Activated CD8-positive, alpha-beta memory T cell treated with anti-CD3 and anti-CD28 coated beads, Interleukin-2, amount 50 U/mL, for 24 hours (primary cell): ENCODE measurements around the gene SCGB3A1.

Source experiments
- DNase-seq: peaks from one replicate; pipeline ENCODE4 v3.0.0-alpha.2; 2020; ENCODE audit errors: extremely low read depth

Gene SCGB3A1, protein sequence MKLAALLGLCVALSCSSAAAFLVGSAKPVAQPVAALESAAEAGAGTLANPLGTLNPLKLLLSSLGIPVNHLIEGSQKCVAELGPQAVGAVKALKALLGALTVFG

DNA sequence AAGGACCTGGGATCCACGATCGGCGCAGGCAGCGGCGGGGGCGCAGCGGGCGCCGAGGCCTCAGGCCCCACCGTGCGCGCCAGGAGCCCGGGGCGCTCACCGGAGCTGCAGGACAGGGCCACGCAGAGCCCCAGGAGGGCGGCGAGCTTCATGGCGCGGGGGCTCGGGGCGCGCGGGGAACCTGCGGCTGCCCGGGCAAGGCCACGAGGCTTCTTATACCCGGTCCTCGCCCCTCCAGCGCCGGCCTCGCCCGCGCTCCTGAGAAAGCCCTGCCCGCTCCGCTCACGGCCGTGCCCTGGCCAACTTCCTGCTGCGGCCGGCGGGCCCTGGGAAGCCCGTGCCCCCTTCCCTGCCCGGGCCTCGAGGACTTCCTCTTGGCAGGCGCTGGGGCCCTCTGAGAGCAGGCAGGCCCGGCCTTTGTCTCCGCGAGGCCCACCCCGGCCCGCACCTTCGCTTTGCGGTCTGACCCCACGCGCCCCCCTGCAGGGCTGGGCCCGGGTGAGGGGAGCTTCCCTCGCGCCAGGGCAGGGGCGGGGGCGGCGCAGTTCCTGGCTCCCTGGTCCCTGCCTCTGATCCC, at the start of gene SCGB3A1:
TSS of gene SCGB3A1 (minus strand) at position 189 of the 577 bp plus-strand sequence. CDS start at position 152, 37 bp downstream.
- DNase-seq = no peak

DNA sequence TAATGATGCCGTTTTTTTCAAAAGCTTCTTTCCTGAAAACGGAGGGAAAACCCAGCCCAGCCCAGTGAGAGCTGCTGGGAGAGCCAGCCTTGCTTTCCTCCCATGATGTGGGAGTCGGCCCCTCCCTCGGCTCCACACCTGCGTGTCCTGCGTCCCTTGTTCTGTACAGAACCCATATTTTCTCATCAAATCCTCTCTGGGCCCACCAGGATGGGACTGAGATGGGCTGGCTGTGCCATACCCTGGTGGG, 49.2 kb upstream of the SCGB3A1 start:
- DNase-seq = no peak

DNA sequence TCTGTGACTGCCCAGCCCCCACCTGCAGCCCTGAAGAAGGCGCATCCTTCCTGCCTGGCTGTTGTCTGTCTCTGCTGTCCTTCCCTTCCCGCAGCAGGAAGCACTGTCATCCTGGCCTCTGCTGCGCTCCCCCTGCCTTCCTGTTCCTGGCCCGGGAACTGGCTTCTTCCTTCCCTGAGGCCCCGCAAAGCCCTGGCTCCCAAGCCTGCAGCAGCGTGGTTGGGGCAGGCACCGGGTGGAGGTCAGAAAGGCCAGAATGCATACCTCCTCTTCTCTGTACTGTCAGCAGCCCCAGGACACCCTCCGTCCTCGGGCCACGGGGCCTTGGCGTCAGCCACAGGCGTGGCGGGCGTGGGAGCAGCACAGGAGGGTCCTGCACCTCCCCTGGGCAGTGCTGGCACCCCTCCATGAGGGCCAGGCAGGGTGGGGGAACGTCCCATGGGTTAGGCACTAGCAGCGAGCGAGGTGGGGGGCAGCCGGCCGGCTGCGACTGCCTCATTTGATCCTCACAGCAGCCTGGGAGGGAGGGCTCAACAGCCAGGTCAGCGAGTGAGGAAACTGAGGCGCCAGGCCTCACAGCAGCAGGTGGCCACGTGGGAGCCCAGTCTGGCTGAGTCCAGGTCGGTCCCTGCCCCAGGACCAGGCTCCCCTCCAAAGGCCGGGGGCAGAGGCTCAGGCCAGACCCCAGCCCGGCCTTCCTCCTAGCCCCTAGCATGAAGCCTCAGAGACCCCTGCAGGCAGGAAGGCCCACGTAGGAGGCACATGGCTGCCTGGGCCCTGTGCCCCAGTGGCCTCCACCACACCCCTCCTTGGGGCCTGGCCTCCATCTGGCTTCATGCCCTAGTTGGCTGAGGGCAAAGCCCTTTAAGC, 48.7 kb upstream of the SCGB3A1 start:
- DNase-seq = no peak

DNA sequence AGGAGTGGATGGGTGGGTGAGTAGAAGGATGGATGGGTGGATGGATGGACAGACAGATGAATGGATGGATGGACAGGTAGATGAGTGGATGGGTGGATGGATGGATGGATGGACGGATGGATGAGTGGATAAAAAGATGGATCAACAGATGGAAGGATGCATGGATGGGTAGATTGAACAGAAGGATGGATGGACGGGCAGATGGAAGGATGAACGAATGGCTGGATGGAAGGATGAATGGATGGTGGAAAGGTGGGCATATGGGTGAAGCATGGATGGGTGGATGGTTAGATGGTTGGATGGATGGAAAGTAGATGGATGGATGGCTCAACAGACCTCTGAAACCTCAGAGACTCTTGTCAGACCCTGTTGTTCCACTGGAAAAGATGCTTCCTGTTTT, 48.0 kb upstream of the SCGB3A1 start:
- no peak for DNase-seq

DNA sequence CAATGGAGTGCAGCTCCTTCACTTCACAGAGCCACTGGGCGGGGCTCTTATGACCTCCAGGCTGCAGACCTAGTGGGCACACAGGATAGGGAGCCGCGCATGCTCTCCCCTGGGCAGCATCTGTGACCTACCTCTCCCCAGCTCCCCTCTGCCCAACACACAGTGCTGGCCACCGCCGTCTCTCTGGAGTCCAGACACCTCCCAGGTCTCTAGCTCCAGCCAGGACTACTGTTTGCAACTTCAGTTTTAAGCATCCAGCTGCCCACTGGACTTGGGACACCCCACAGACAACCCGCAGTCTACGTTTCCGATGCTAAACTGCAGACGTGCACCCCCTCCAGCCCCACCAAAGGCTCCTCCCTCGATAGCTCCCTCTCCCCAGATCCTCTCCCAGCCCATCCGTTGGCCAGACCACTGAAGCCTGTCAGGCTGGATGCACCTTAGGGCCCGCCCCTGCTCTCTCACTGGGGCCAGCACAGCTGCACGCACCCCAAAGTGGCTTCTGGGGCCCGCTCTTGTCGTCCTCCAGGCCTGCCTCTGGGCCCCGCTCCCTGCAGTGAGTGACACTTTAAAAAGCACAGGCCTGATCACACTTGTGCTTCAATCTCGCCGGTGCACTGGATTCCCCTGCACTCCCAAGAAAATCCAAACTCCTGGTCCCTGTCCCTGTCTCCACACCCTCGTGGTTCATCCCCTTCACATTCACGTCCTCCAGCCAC, 46.8 kb upstream of the SCGB3A1 start:
- DNase-seq = no peak

DNA sequence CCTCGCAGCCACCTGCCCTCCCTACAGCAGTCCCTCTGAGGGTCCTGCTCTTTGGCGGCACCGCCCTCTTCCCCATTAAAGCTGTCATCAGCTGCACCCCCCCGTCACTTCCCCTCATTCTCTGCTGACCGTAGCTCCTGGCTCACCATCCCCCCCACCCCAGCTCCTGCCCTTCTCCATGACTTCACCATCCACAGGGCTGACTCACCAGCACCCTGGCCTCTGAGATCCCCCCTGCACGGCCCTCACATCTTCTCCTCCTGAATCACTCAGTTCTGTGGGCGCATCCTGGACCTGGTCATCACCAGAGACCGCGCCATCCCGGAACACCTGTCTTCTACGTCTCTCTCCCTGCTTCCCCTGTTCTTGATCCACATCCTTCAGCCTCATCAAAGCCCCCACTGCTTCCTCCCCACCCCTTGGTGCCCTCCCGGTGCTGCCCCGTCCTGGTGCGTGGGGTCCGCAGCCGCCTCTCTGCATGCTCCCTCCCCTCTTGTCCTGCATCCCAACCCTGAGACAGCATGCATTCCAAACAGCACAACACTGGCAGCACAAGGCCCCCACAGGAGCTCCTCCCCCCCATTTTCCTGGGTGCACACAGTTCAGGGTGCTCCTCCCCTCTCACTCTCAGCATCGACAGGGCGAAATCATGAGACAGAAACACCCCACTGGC, 45.2 kb upstream of the SCGB3A1 start:
- DNase-seq = no peak

DNA sequence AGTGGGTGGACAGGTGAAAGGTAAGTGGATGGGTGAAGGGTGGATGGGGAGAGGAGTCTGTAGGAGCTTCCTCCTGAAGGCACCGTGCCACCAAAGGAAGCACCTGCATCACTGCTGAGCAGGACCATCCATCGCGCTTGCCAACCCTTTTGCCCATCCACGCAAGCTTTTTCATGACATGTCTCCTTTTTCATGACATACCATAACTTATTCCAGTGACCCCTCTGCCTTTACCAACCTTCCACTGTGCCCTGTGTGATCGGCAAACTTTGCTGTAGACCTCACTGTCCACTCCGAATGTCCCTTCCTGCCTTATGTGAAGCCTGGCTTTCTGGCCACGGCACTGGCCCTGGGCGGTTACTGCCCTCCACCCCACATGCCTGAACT, 44.7 kb upstream of the SCGB3A1 start:
- DNase-seq = no peak

DNA sequence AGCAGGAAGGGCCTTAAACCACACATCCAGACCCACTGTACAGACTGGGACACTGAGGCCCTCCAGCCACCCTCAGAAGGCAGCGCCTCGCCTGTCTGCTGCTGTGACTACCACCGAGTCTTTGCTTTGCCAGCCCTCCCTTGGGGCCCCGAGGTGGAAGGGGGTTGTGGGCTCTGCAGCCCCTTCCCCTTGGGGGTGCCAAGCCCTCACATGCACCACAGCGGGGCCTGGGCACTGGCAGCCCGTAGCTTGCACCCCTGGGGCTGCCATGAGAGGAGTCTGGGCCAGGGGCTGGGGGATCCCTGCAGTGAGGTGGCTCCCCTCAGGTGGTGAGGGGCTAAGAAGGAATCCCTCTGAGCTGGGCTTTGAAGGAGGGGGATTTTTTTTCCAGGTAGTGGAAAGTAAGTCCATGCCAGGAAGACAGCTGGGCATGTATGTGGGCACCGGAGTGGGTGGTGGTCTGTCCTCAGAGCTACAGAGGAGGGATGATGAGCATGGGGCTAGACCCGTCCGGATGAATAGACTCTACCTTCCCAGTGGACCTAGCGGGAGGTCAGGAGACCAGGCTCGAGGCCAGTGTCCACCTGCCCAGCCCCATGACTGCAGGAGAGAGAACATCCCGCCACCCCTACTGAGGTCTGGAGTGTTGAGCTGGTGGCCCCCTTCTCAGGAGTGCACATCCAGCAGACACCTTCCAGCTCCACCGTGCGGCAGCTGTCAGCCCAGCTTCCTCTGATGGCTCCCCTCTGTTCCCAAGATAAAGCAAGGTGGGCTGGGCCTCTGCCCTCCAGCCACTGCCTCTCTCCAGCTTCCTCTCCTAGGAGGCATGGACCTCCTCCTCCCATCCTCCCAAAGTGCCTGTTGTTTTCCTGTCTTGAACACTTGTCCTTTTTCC, 42.2 kb upstream of the SCGB3A1 start:
- DNase-seq = no peak

DNA sequence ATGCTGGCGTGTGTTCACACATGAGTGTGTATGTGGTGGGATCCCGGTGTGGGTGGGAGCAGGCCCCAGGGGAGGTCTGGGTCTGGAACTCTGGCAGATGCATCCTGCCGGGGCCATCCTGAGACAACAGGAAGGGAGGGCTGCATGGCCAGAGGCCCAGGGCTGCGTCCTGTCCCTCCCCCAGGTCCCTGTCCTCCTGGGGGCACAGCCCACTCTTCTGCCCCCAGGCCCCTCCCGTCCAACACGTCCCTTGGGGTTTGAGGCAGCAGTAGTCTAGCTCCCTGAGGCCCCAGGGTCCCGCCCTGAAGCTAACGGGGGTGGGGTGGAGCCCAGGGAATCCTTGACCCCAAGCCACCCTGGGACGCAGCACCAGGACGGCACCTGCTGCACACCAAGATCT, 41.5 kb upstream of the SCGB3A1 start:
- no peak for DNase-seq

DNA sequence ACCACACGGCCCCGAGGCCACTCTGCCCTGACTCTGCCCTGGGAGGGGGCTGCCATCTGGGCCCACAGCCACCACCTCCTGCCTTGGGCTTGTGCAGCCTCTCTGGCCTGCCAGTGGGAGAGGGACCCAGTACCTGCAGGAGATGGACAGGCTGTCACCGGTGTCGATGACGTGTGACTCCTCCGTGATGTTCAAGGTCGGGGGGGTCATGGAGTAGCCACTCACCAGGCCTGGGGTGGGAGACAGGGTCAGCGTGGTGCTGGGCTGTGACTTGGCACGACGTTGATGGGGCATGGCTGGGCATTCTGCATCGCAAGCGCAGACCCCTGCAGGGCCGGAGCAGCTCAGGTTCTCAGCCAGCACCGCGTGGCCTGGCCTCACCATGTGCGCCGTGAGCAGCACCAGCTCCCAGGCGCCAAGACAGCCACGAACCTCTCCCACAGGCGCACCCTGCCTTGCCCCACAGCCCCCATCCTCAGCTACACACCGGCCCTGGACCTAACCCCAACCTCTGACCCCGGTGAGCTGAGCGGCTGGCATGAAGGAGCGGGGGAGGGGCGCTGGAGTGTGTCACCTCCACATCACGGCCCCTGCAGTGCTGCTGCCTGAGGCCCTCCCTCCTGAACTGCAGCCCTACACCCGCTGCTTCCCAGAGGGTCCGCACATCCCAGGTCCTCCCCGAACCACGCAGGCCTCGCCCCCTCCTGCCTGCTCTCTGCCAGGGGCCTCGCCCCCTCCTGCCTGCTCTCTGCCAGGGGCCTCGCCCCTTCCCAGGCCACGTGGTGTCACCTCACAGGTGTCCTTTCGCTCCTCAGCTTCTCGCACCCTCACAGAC, 40.5 kb upstream of the SCGB3A1 start:
- DNase-seq = no peak

DNA sequence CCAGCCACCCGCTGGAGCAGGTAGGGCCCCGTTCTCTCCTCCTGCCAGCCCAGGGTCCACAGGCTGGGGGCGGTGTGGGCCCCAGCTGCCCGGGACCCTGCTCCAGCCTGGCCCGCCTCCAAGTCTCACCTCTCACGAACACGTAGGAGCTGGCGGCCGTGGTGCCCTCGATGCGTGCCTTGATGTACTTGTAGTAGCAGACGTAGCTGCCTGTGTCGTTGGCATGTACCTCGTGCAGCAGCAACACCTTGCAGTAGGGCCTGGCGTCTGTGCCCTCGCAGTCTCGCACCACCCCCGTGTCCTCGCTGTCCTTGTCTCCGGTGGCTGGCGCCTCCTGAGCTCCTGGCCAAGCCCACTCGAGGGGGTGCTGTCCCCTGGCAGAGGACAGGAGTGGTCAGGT, 39.1 kb upstream of the SCGB3A1 start:
- no peak for DNase-seq

DNA sequence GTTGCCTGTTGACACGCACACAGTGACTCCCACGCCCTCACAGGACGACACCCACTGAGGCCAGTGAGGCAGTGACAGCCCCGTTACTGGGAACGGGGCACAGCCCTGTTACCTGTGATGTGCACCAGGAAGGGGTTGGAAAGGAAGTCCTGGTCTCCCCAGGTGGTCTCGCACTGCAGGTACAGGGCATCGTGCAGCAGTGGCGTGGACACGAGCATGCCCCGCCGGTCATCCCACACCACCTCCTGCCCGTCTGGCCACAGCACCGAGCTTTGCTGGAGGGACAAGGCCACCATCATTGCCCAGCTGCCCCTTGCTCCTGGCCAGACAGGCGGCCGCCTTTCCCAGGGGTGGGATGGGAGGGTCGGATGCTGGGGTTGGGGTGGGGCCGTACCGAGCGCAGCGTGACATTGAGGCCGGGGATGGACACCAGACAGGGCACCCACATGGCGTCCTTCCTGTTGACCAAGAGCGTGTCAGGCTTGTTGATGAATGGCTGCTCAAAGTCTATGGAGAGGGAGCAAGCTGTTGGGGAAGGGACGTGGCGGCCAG, 38.6 kb upstream of the SCGB3A1 start:
- DNase-seq = no peak

DNA sequence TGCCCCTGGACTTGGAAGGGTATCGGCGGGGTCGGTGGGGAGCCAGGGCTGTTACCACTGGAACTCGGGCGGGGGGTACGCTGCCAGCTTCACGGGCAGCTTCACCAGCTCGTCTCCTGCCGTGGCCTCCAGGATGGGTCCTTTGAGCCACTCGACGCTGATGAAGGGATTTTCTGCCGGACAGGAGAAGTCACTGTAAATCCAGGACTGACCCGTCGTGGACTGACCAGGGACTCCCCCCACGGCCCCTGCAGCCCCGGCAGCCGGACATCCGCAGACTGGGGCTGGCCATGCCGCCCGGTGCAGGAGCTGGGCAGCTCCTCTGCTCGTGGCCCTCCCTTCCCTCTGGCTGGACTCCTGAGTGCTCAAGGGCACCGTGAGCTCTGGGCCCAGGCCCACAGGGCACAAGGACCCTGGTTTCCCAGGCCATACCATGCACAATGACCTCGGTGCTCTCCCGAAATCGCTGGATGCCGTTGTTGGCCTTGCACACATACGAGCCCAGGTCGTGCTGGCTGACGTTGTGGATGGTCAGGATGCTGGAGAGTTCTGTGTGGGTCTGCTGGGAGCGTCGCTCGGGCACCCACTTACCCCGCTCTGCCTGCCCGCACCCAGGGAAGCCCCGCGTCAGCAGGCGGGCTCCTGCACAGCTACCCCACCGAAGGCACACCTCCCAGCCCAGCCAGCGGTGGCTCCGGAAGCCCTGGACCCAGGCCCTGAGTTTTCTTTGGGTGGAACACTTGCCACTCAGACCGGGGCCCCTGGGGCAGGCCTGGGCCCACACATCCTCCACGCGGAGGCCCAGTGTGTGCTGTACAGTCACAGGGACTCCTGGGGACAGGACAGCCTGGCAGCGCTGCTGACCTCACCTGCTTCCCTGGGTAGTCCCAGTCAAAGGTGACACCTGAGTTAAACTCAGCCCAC, 37.8 kb upstream of the SCGB3A1 start:
- no peak for DNase-seq

DNA sequence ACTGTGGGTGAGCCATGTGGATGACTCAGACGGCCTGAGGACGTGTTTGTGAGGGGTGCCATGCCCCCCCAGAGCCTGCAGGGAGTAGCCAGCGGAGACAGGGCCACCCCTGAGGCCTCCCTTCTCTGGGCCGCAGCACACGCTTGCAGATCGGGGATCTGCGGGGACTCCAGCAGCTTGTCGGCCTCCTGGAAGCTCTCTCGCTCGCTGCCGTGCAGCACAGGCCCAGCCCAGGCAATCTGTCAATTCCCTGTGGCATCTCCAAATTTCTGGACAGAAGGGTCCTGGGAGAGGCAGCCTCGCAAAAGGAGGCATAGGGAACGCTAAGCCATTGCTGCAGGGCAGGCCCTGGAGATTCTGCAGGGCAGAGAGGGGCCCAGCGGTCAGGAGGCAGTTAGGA, 36.9 kb upstream of the SCGB3A1 start:
- no peak for DNase-seq

DNA sequence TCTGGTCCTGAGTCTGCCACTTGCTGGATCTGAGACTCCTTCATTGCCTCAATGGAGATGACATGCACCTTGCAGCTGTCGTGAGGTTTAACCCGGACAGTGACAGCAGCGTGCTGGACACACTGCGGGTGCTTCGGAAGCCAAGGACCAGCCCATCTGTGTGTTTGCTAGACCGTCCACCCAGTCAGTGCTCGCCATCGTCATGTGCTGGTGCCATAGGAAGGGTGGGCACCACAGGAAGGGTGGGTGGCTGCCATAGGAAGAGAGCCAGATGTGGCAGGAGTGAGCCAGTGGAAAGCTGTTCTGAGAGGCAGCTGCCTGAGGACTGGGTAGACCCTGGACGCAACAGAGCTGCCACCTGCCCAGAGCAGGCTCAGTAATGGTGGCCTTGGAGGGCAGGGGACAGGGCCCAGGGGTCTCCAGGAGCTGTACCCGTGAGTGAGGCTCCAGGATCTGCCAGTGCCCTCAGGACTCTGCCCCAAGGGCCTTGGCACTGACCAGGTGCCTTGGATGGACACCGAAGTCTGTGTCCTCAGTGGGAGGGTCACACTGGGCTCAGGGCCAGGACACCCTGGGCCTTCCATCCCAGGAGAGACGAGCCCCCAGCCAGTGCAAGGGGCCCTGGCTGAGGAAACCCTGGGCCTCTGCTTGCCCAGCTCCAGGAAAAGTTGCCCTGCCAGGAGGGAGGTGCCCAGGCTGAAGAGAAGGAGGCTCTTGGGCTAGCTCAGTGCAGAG, 36.3 kb upstream of the SCGB3A1 start:
- DNase-seq = no peak

DNA sequence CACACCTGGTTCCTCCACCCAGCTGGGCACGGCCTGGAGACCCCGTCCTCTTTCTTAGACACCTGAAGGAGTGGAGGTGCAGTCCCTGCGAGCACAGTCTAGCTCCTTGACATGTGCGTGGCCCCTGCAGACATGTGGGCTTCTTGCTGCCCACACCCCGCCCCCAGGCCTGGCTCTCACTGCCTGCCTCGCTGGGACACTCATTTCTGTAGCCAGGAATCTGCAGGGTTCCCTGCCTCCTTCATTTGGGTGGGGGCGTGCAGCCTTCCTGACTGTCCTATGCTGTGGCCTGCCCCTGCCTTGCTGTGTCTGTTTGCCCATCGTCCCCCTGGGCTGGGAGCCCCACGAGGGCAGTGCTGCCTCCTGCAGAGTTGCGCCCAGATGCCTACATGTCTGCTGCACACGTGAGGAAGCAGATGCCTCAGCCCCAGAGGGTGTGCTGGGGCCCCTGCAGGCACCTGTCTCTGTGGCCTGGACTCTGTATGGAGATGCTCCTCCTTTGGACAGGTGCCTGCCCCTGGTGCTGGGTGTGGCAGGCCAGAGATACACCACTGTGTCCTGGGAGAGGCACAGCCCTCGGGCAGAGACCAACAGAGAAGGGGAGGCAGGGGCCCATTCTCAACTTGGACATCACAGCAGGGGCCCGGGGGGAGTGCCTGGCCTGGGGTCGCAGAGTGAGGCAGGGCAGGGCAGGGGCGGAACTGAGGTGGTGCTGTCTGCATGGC, 35.5 kb upstream of the SCGB3A1 start:
- no peak for DNase-seq

DNA sequence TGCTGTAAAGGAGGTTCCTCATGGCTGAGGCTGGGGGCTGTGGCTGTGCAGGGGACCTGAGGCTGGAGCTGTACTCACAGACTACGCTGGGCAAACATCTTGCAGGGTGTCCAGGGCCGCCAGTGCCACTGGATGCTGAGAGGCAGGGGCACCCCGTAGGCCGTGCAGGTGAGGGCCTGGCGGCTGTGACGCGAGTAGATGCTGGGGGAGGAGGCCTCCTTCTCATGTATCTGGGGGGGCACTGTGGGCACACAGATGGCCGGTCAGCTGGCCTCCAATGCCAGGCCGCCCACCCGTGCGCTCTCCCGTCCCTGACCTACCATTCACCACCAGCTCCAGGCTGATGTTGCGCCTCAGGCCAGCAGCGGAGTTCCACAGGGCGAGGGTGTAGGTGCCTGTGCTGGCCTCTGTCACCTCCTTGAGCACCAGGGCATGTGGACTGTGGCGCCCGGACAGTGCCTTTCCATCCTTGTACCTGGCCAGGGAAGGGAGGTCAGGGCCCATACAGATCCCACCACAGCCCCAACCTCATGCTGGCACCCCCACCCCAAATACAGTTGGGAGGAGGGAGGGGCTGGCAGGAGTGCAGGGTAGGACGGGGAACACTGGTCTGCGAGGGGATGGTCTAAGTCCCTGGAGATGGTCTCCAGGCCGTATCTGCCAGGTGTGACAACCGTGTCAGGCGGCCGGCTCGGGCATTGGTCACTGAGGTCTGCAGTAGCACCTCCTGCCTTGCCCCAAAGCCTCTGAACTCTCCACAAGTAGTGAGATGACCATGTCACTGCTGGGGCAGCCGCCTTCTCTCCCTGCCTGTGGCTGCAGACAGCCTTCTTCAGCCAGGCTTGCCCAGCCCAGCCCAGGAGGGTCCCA, 34.7 kb upstream of the SCGB3A1 start:
- no peak for DNase-seq
